Esophagus squamous epithelium (tissue), 4 donors: ENCODE data around the gene GJA10.

Source experiments
- POLR2A ChIP-seq, 4 donors: fragments of 450-650 bp; IDR thresholded peaks; one replicate each; pipeline ENCODE4 v1.6.1; 2017; ENCODE audit warnings: antibody characterized with exemption in 4 of 4, mild to moderate bottlenecking in 4 of 4, moderate library complexity in 3 of 4
- TF ChIP-seq, protein P1 (sequence below), 6 experiments: fragments of 450-650 bp in 4 of 6; fragments of 200-600 bp in 2 of 6; sonication (generic) in 2 of 6; IDR thresholded peaks; one replicate each; pipeline ENCODE4 v1.5.1; 2016 to 2019; ENCODE audit warnings: antibody characterized with exemption in 6 of 6, mild to moderate bottlenecking in 4 of 6, moderate library complexity in 4 of 6

- TF ChIP-seq, protein P1, sequence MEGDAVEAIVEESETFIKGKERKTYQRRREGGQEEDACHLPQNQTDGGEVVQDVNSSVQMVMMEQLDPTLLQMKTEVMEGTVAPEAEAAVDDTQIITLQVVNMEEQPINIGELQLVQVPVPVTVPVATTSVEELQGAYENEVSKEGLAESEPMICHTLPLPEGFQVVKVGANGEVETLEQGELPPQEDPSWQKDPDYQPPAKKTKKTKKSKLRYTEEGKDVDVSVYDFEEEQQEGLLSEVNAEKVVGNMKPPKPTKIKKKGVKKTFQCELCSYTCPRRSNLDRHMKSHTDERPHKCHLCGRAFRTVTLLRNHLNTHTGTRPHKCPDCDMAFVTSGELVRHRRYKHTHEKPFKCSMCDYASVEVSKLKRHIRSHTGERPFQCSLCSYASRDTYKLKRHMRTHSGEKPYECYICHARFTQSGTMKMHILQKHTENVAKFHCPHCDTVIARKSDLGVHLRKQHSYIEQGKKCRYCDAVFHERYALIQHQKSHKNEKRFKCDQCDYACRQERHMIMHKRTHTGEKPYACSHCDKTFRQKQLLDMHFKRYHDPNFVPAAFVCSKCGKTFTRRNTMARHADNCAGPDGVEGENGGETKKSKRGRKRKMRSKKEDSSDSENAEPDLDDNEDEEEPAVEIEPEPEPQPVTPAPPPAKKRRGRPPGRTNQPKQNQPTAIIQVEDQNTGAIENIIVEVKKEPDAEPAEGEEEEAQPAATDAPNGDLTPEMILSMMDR (IDR thresholded peaks at IDR 0.05): no peak
- no peak for TF ChIP-seq POLR2A (IDR thresholded peaks at IDR 0.05)
Observed at GRCh38 chr6:89862698-89863097, 31.6 kb upstream of the GJA10 start.
